ENCODE results near the gene LTO1. TPM values are rescaled to one million over a fixed set of nuclear protein-coding genes. Genes with fewer than 3 reads are reported as not detected.

Gene LTO1
- polyA plus RNA-seq, 2 donors, result 15.0 to 22.9 TPM

DNA sequence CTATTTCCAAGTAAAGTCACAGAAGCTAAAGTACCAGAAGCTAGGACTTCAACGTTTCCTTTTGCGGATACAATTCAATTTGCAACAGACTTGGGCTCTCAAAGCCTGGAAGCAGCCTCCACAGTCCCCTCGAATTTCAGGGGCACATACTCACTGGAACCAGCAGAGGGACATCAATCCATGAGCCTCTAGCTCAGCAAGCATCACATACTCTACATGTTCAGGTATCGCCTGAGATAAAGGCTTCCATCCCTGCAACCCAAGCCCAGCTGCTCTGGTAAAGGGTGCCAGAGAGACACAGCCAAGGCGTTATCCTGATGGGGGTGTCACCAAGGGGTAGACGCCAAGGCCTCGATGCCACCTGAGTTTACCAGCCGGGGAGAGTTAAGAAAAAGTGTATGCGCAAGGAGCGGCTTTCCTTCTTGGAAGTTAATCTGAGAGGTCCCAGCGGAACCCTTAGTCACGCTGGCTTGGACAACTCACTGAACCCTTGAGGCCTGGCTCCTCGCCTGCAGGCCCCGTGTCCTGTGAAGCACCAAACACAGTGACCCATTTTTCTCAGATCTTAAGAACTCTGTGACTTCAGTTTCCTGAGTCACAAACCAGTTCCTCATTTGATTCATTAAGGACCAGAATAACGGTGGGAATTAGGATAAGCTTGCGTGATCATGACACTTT is 13.0 kb downstream of the LTO1 start:
- Histone ChIP-seq H3K27ac (ENCODE audit: low read depth in 2 of 2, low read length in 1 of 2) (no peak overlapping the region), H3K36me3 (ENCODE audit: control insufficient read depth in 2 of 2, insufficient read depth in 2 of 2, low read length in 1 of 2) (peaks cover 2 to 13% of the 10 kb centered on the region in 2 donors)
- WGBS, 2 donors, result 86% methylated on average over 16 of the region's 16 CpGs

GRCh38 chr11:69661413-69661715 is 13.8 kb downstream of the LTO1 start:
- Histone ChIP-seq H3K4me3 (ENCODE audit: low read depth in 1 of 2, low read length in 2 of 2) (no peak overlapping the region), H3K9me3 (ENCODE audit: control insufficient read depth in 2 of 2, insufficient read depth in 1 of 2, low read depth in 1 of 2, low read length in 1 of 2) (no peaks in the 10 kb centered on the region), H3K27ac (ENCODE audit: low read depth in 2 of 2, low read length in 1 of 2) (no peak overlapping the region), H3K36me3 (ENCODE audit: control insufficient read depth in 2 of 2, insufficient read depth in 2 of 2, low read length in 1 of 2) (peaks cover 0 to 13% of the 10 kb centered on the region in 2 donors), H3K27me3 (ENCODE audit: control insufficient read depth in 1 of 2, insufficient read depth in 2 of 2, low read length in 2 of 2) (no peaks in the 10 kb centered on the region), H3K4me1 (ENCODE audit: control insufficient read depth in 2 of 2, insufficient read depth in 2 of 2, low read length in 1 of 2) (peaks cover 0 to 6% of the 10 kb centered on the region in 2 donors)
- 87 to 94% methylated on average over 10 of the region's 10 CpGs for whole genome bisulfite sequencing, 2 donors

More for the DNA sequence above, 13.0 kb downstream of the LTO1 start:
- Histone ChIP-seq H3K4me1 (ENCODE audit: control insufficient read depth in 2 of 2, insufficient read depth in 2 of 2, low read length in 1 of 2) (peaks cover 5 to 8% of the 10 kb centered on the region in 2 donors), H3K27me3 (ENCODE audit: control insufficient read depth in 1 of 2, insufficient read depth in 2 of 2, low read length in 2 of 2) (no peaks in the 10 kb centered on the region), H3K4me3 (ENCODE audit: low read depth in 1 of 2, low read length in 2 of 2) (no peak overlapping the region), H3K9me3 (ENCODE audit: control insufficient read depth in 2 of 2, insufficient read depth in 1 of 2, low read depth in 1 of 2, low read length in 1 of 2) (no peaks in the 10 kb centered on the region)

- H3K4me3 ChIP-seq (ENCODE audit: low read depth in 1 of 2, low read length in 2 of 2), result no peak overlapping the region
- H3K27ac ChIP-seq (ENCODE audit: low read depth in 2 of 2, low read length in 1 of 2), result no peak overlapping the region
- WGBS, 2 donors, result 94 to 95% methylated on average over 4 of the region's 4 CpGs
- H3K27me3 ChIP-seq (ENCODE audit: control insufficient read depth in 1 of 2, insufficient read depth in 2 of 2, low read length in 2 of 2), result no peaks in the 10 kb centered on the region
- H3K36me3 ChIP-seq (ENCODE audit: control insufficient read depth in 2 of 2, insufficient read depth in 2 of 2, low read length in 1 of 2), result peaks cover 0 to 13% of the 10 kb centered on the region in 2 donors
- H3K9me3 ChIP-seq (ENCODE audit: control insufficient read depth in 2 of 2, insufficient read depth in 1 of 2, low read depth in 1 of 2, low read length in 1 of 2), result no peaks in the 10 kb centered on the region
- peaks cover under 1 to 6% of the 10 kb centered on the region in 2 donors for H3K4me1 ChIP-seq (ENCODE audit: control insufficient read depth in 2 of 2, insufficient read depth in 2 of 2, low read length in 1 of 2)
Measured at GRCh38 chr11:69660001-69660500, 15.1 kb downstream of the LTO1 start.

GRCh38 chr11:69659591-69659990 is 15.6 kb downstream of the LTO1 start:
- H3K27me3 ChIP-seq (ENCODE audit: control insufficient read depth in 1 of 2, insufficient read depth in 2 of 2, low read length in 2 of 2), result no peaks in the 10 kb centered on the region
- H3K4me1 ChIP-seq (ENCODE audit: control insufficient read depth in 2 of 2, insufficient read depth in 2 of 2, low read length in 1 of 2), result peaks cover 4 to 6% of the 10 kb centered on the region in 2 donors
- no peak overlapping the region for H3K27ac ChIP-seq (ENCODE audit: low read depth in 2 of 2, low read length in 1 of 2)
- no peak overlapping the region for H3K4me3 ChIP-seq (ENCODE audit: low read depth in 1 of 2, low read length in 2 of 2)
- WGBS, 2 donors, result 92 to 93% methylated on average over 12 of the region's 12 CpGs
- no peaks in the 10 kb centered on the region for H3K9me3 ChIP-seq (ENCODE audit: control insufficient read depth in 2 of 2, insufficient read depth in 1 of 2, low read depth in 1 of 2, low read length in 1 of 2)
- H3K36me3 ChIP-seq (ENCODE audit: control insufficient read depth in 2 of 2, insufficient read depth in 2 of 2, low read length in 1 of 2), result peaks cover 0 to 8% of the 10 kb centered on the region in 2 donors

DNA sequence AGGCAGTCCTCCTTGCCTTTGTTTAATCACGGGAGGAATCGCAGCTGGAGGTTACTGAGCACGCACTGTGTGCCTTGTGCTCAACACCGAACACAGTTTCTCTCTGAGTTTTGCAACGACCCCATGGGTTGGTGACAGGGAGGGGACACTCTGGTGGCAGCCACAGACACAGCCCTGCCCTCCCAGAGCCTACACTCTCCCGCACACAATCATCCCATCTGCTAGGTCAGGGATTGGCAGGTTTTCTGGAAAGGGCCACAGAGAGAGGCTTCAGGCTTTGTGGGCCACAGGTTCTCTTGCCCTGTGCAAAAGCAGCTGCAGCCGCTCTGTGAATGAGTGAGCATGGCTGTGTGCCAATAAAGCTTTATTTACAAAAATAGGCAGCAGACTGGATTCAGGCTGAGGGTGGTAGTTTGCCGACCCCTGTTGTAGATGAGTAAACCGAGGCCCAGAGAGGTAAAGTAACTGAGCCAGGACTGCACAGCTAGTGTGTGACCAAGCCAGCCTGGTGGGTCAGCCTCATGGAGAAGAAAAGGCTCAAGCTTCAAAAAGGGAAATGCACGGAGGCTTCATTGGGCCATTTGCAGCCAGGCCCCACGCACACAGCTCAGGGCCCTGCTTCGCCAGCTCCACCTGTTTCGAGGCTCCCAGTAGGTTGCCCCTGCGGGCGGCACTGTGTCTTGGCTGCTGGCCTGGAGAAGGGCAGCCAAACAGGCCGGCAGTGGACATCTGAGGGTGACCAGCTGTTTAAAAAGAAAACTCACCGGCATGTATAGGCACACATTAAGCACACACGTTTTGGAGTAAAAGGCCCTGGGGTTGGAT is 16.3 kb downstream of the LTO1 start:
- peaks cover 3 to 5% of the 10 kb centered on the region in 2 donors for H3K36me3 ChIP-seq (ENCODE audit: control insufficient read depth in 2 of 2, insufficient read depth in 2 of 2, low read length in 1 of 2)
- no peak overlapping the region for H3K4me3 ChIP-seq (ENCODE audit: low read depth in 1 of 2, low read length in 2 of 2)
- no peak overlapping the region for H3K27ac ChIP-seq (ENCODE audit: low read depth in 2 of 2, low read length in 1 of 2)
- H3K27me3 ChIP-seq (ENCODE audit: control insufficient read depth in 1 of 2, insufficient read depth in 2 of 2, low read length in 2 of 2), result no peaks in the 10 kb centered on the region
- WGBS, 2 donors, result 79 to 80% methylated on average over 18 of the region's 18 CpGs
- H3K4me1 ChIP-seq (ENCODE audit: control insufficient read depth in 2 of 2, insufficient read depth in 2 of 2, low read length in 1 of 2), result peaks cover 6 to 7% of the 10 kb centered on the region in 2 donors
- no peaks in the 10 kb centered on the region for H3K9me3 ChIP-seq (ENCODE audit: control insufficient read depth in 2 of 2, insufficient read depth in 1 of 2, low read depth in 1 of 2, low read length in 1 of 2)

- WGBS, 2 donors, result 58 to 65% methylated on average over 27 of the region's 27 CpGs
- no peak overlapping the region for H3K27ac ChIP-seq (ENCODE audit: low read depth in 2 of 2, low read length in 1 of 2)
- peaks cover 6 to 7% of the 10 kb centered on the region in 2 donors for H3K4me1 ChIP-seq (ENCODE audit: control insufficient read depth in 2 of 2, insufficient read depth in 2 of 2, low read length in 1 of 2)
- no peaks in the 10 kb centered on the region for H3K27me3 ChIP-seq (ENCODE audit: control insufficient read depth in 1 of 2, insufficient read depth in 2 of 2, low read length in 2 of 2)
- no peaks in the 10 kb centered on the region for H3K9me3 ChIP-seq (ENCODE audit: control insufficient read depth in 2 of 2, insufficient read depth in 1 of 2, low read depth in 1 of 2, low read length in 1 of 2)
- H3K4me3 ChIP-seq (ENCODE audit: low read depth in 1 of 2, low read length in 2 of 2), result no peak overlapping the region
- H3K36me3 ChIP-seq (ENCODE audit: control insufficient read depth in 2 of 2, insufficient read depth in 2 of 2, low read length in 1 of 2), result peaks cover 3 to 7% of the 10 kb centered on the region in 2 donors
Measured at GRCh38 chr11:69657911-69658625, 17.1 kb downstream of the LTO1 start.

GRCh38 chr11:69657456-69657910 is 17.7 kb downstream of the LTO1 start:
- Histone ChIP-seq H3K4me1 (ENCODE audit: control insufficient read depth in 2 of 2, insufficient read depth in 2 of 2, low read length in 1 of 2) (peaks cover 6 to 7% of the 10 kb centered on the region in 2 donors), H3K4me3 (ENCODE audit: low read depth in 1 of 2, low read length in 2 of 2) (no peak overlapping the region), H3K27me3 (ENCODE audit: control insufficient read depth in 1 of 2, insufficient read depth in 2 of 2, low read length in 2 of 2) (no peaks in the 10 kb centered on the region), H3K36me3 (ENCODE audit: control insufficient read depth in 2 of 2, insufficient read depth in 2 of 2, low read length in 1 of 2) (peaks cover 3 to 9% of the 10 kb centered on the region in 2 donors), H3K9me3 (ENCODE audit: control insufficient read depth in 2 of 2, insufficient read depth in 1 of 2, low read depth in 1 of 2, low read length in 1 of 2) (no peaks in the 10 kb centered on the region), H3K27ac (ENCODE audit: low read depth in 2 of 2, low read length in 1 of 2) (no peak overlapping the region)
- 82 to 86% methylated on average over 14 of the region's 14 CpGs for WGBS, 2 donors

GRCh38 chr11:69656536-69657455 is 18.4 kb downstream of the LTO1 start:
- Histone ChIP-seq H3K27ac (ENCODE audit: low read depth in 2 of 2, low read length in 1 of 2) (no peak overlapping the region), H3K4me3 (ENCODE audit: low read depth in 1 of 2, low read length in 2 of 2) (no peak overlapping the region), H3K9me3 (ENCODE audit: control insufficient read depth in 2 of 2, insufficient read depth in 1 of 2, low read depth in 1 of 2, low read length in 1 of 2) (no peaks in the 10 kb centered on the region), H3K36me3 (ENCODE audit: control insufficient read depth in 2 of 2, insufficient read depth in 2 of 2, low read length in 1 of 2) (peaks cover 3 to 13% of the 10 kb centered on the region in 2 donors), H3K4me1 (ENCODE audit: control insufficient read depth in 2 of 2, insufficient read depth in 2 of 2, low read length in 1 of 2) (peaks cover 6 to 7% of the 10 kb centered on the region in 2 donors), H3K27me3 (ENCODE audit: control insufficient read depth in 1 of 2, insufficient read depth in 2 of 2, low read length in 2 of 2) (no peaks in the 10 kb centered on the region)
- 68 to 77% methylated on average over 20 of the region's 20 CpGs for WGBS, 2 donors
